Hematopoietic multipotent progenitor cell treated with erythropoietin and hydrocortisone succinate and interleukin-3 and kit ligand, for 15 days (in vitro differentiated cells): ENCODE data around the gene FARS2.
"Not testable (repeated sequence)": the region's sequence is repeated elsewhere in the genome, so short reads cannot be mapped to it uniquely, and the experiment has no call there.

Experiments used
- DNase-seq: peaks from one replicate; pipeline ENCODE4 v3.0.0-alpha.2; 2015; ENCODE audit warnings: low spot score

FARS2 gene

DNA sequence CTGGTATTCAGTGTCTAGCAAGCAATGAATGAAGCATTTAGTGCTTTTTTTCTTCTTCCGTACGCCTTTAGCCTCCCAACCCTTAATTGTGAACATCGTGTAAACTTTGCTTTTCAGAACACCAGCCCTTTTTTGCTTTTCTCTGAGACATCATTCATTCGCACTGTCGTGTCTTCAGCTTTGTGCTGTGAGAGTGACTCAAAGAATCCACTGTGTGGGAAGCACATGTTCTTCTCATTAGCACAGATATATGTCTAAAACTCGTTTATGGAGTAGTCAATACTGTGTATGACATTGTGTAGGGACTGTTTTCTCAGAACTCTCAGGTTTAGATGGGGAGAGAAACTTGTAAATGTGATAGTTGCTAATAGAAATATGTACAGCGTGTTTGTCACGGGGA is 279.1 kb downstream of the FARS2 start:
- DNase-seq, result no peak

DNA sequence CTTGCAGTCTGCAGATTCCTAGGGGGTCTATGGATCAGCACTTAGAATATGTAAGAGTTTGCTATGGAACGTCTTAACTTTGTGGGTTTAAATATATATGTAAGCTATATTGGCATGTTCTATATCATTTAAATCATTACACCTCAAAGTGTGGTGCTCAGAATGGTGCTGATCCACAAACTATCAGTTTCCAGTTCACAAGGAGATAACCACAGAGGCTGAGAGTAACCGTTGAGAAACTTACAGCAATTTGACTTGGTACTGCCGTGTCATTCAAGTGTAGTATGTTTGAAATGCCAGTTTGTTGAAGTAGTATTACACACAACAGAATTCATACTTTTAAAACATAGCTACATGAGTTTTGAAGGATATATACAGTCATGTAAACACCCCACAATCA is 279.7 kb downstream of the FARS2 start:
- no peak for DNase-seq

GRCh38 chr6:5541751-5542432 is 280.6 kb downstream of the FARS2 start:
- DNase-seq, result no peak

GRCh38 chr6:5547556-5547955 is 286.2 kb downstream of the FARS2 start:
- no peak for DNase-seq

GRCh38 chr6:5550631-5551030 is 289.3 kb downstream of the FARS2 start:
- no peak for DNase-seq

GRCh38 chr6:5552243-5552642 is 290.9 kb downstream of the FARS2 start:
- DNase-seq, result no peak

DNA sequence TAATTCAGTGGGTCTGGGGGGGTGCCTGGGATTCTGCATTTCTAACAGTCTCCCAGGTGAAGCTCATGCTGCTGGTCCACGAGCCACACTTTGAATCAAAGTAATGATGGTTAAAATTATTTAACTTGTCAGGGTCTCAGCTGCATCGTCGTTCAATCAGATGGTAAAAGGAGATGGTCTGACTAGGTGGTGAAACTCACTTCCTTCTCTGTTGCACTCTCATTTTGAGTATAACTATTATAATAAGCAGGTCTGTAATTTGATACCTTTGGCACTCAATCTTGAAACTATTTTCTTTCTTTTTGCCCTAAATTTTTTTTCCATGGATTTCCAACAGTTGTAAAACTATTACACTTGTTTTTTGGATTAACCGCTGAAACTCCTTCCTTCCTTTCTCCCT is 292.5 kb downstream of the FARS2 start:
- DNase-seq, result no peak

GRCh38 chr6:5554226-5554625 is 292.9 kb downstream of the FARS2 start:
- DNase-seq, result no peak

DNA sequence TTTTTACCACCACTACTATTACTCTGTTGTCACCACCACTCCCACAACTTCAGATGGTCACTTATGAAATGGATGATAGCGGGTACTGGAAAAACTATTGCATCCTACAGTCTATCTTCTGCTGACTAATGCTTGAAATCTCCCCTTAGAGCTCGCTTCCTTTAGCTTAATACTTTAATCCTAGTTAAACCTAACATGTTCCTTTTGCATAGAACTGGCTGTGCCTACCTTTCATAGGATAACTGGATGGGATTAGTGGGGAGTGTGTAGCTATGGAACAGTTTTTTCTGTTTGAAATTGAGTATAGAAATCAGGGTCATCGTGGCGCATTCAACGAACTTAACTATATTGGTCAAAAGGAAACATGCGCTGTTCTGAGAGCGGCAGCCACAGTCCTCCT is 294.7 kb downstream of the FARS2 start:
- no peak for DNase-seq

DNA sequence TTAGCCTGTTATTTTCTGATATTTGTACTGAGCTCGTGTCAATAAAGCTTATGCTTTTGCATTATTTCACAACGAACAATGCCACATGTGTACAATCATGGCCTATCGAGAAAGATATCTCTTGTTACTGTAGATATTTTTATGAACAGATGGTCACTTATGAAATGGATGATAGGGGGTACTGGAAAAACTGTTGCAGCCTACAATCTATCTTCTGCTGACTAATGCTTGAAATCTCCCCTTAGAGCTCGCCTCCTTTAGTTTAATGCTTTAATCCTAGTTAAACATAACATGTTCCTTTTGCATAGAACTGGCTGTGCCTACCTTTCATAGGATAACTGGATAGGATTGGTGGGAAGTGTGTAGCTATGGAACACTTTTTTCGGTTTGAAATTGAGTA is 296.2 kb downstream of the FARS2 start:
- no peak for DNase-seq

DNA sequence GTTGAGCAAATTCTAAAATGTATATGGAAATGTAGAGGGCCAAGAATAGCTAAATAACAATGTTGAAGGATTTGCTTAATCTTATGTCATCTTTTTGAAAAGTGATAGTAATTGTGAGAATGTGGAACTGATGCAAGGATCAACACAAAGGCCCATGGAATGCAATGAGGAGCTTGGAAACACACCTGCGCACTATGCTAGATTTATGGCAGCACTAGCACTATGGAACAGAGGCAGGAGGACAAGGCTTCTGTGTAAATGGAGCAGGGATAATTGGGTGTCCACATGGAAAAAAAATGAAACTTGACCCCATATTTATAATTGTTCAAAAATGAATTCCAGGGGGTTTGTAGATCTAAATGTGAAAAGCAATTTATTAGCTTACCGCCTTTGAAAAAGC is 298.3 kb downstream of the FARS2 start:
- DNase-seq, result no peak

DNA sequence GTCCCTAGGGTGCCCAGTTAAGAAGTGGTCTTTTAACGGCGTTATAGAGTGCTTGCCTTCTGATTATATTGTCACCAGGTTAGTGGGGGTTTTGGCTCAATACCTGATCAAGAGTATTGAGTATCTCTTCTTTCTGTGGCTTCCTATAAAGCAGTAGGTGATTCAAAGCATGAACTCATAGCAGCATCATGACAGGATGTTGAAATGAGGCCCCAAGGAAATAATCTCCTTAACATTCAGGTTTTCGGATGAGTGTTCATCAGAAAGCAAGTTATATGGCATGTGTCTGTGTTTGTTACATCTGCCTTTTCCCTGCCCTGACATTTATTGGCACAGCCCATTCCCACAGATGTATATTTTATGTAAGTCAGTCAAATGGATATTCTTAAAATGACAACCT is 301.0 kb downstream of the FARS2 start:
- no peak for DNase-seq

GRCh38 chr6:5563086-5563485 is 301.8 kb downstream of the FARS2 start:
- DNase-seq, result no peak

GRCh38 chr6:5564746-5565145 is 303.4 kb downstream of the FARS2 start:
- not testable (repeated sequence) for DNase-seq

- no peak for DNase-seq
These were observed 304.7 kb downstream of the FARS2 start for GRCh38 chr6:5565971-5566370.

DNA sequence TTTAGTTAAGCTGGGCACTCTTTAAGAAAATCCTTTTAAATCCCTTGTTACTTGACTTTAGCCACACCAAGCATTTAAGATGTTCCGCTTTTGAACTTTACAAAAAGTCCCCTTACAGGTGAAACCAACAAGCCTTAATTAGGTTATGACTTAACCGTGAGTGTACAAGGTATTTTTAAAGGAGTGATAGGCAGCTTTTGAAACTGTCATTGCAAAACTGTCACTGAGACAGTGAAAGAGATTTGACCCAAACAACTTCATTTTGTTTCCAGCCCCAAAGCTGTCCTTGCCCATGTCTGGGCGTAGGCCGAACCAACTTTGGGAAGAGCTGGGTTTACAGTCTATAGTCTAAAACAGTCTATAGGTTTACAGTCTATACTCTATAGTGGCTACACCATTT is 305.4 kb downstream of the FARS2 start:
- no peak for DNase-seq

DNA sequence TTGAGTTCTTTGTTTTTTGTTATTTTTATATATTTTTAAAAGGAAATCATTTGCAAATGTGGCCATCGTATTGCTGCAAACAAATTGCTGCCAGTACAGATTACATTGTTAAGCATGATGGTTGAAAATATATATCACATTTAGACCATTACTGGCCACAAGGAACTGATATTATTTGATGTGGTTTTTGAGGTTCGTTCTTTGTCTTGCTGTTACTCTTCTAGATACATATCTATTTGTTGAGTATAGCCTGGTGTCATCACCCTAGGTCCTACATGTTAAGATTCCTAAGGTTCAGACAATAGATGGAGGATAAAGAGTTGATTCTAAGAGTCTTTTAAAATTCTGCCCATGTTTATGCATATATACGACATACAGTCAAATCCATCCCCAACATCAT is 306.0 kb downstream of the FARS2 start:
- DNase-seq, result no peak

- no peak for DNase-seq
These were observed 306.6 kb downstream of the FARS2 start for GRCh38 chr6:5567890-5568289.

DNA sequence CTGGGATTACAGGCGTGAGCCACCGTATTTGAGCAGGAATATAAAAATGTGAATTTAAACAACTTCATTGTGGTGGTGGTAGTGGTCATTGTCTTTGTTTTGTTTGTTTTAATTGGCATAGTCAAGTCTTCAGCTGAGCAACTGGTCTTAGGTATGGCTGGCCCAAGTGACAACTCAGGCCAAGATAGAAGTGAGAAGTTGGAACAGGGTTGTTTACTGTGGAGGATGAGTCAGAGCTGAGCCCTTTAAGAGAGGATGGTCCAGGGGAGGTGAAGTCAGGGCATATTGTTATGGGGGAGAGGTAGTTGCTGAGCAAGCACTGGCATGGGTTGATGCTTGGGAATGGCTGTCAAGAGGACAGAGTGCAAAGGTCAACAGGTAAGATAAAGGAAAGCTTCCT is 308.2 kb downstream of the FARS2 start:
- no peak for DNase-seq

DNA sequence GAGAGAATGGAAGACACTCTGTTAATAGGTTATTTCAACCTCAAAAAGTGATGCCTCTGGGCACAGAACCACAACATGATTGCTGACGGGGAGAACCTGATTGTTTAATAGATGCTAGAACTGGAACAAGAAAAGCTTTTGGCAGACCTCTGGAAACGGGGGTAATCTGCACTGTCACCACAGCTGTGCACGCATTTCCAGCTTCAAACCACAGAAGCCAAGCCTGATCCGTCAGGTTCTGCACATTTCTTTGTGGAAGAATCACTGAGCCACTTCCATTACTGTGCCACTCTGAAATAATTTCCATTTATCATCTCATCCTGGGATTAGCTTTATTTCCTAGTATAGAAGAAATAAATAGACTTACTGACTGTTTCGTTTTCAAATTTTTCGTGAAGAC is 309.3 kb downstream of the FARS2 start:
- no peak for DNase-seq

GRCh38 chr6:5580736-5581581 is 319.6 kb downstream of the FARS2 start:
- DNase-seq, result no peak

GRCh38 chr6:5582762-5583161 is 321.4 kb downstream of the FARS2 start:
- DNase-seq, result no peak

- DNase-seq, result no peak
These were observed 322.2 kb downstream of the FARS2 start for GRCh38 chr6:5583528-5583927.

GRCh38 chr6:5584078-5584482 is 322.8 kb downstream of the FARS2 start:
- DNase-seq, result no peak
